NCI-H774 (cell line): ENCODE measurements around the gene UCHL3.

ENCODE experiments used
- DNase-seq: peaks from one replicate; lab custom pipeline; 2025; lab: John Stamatoyannopoulos, UW

The UCHL3 gene

DNA sequence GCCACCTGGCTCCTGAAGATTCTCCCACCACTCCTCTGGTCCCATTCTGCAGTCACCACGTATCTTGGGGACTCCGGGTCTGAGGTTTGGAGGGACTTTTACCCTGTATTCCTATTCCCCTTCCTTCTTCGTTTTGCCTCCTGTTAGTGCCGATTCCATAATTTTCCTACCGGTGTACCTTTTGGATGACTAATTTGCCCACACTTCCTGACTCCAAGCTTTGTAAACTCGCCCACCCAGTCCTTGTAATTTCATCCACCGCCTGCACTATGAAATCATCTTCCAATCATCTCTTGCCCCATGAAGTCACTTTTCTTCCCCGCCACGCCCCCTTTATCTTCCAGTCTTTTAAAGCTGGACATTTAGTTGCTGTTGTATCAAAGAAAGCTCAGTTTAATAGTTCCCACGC lies 572 bp downstream of the UCHL3 start:
- no peak for DNase-seq

DNA sequence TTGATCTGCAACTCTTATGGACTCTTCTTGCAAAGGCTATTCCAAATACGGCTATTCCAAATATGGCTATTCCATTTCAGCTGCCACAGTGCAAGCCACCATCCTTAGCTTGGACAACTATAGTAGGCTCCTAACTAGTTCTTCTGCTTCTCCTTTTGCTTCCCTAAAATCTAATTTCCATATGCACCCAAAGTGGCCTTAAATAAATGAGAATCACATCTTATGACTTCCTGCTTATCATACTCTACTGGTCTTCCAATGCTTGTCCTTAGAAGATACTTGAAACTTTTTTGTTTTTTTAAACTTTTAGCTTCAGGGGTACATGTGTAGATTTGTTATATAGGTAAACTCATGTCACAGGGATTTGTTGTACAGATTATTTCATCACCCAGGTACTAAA lies 4.9 kb downstream of the UCHL3 start:
- no peak for DNase-seq

DNA sequence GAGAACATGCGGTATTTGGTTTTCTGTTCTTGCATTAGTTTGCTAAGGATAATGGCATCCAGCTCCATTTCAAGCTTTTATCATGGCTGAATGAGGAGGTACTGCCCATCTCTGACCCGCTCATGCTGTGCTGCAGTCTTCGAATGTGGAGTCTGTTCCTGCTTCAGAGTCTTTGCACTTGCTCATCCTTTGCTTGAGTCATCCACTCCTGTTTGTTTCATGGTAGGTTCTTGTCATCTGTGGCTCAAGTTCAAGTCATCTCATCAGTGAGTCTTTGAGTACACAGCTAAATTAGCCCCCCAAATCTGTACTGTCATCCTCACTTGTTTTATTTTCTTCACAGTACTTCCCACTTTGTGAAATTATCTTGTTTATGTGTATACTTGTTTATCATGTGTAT lies 5.4 kb downstream of the UCHL3 start:
- no peak for DNase-seq

DNA sequence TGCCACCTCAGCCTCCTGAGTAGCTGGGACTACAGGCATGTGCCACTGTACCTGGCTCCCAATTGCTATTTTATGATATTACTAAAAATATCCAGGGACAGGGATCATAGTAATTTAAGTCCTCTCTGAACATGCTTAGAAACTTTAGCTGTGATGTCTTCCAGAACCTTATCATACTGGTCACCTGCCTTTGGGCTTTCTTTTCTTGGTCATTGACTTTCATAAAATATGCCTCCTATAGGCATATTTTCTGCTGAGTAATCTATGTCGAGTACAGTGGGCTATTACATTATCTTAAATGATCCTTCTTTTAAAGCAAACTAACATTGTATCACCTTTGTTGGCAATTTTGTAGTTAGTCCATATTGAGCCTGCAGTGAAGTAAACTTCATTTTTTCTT lies 6.2 kb downstream of the UCHL3 start:
- DNase-seq = no peak

DNA sequence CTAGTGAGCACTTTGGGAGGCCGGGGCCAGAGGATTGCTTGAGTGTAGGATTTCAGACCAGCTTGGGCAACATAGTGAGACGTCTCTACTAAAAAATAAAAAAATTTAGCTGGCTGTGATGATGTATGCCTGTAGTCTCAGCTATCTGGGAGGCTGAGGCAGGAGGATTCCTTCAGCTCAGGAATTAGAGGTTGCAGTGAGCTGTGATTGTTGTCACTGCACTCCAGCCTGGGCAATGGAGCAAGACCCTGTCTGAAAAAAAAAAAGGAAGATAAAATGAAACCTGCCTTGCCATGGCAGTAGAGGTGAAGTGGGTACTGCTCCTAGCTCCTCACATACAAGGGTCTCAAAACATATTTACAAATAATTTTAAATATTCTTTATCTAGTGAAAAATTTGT lies 7.4 kb downstream of the UCHL3 start:
- DNase-seq = no peak

DNA sequence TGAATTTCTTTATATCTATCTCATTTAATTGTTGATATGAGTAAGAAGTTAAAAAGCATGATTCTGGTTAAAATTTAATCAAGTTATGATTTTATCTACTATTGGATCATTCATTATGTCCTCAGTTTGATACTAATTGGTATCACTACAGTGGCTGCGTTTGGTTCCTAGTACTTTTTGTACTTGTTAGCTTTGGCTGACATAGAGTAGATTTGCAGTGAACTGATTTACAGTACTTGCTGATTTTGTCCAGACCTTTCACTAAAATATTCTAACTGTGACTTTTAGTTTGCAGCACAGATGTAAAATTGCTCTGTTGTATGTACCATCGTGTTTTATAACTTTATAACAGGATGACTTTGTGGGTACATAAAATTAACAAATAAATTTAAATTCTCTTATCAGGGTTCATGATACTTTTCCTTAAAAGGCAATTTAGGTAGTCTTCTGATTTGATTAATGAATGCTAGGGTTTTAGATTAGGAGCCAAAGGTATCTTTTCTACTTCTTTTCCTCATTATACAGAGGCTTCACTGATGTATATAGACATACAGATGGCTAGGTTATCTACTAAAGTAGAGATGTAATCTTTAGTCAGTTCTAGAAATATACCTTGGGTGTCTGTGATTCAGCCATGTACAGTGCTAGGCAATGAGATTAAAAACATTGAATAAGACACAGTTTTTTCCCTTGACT lies 8.7 kb downstream of the UCHL3 start:
- no peak for DNase-seq

DNA sequence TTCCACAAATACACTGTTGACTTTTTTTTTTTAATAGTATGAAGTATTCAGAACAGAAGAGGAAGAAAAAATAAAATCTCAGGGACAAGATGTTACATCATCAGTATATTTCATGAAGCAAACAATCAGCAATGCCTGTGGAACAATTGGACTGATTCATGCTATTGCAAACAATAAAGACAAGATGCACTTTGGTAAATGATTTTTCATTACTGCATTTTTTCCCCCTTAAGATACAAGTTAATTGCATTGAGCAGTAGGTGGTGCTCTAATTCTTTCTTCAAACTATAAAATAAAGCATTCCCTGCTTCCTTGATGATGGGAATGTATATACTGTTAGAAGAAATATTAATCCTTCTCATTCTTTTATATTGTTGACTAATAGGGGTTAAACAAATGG lies 17.1 kb downstream of the UCHL3 start:
- DNase-seq = no peak

DNA sequence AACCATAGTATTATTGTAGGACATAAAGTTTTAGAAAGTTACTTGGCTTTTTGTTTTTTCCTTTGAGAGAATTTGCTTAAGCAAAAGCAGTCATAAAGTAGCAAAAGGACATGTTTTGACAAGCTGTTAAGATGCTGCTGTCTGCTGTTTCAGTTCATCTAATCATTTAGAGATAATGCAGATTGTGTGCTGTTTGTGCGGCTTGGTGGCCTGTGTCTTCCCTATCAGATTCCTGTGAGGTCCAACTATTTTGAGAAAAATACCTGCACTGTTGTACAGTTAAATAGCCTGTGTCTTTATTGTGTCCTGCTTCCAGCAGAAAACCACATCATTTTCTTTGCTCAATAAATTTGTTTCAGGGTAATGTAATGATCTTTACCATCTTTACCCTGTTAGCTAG lies 20.0 kb downstream of the UCHL3 start:
- DNase-seq = no peak

DNA sequence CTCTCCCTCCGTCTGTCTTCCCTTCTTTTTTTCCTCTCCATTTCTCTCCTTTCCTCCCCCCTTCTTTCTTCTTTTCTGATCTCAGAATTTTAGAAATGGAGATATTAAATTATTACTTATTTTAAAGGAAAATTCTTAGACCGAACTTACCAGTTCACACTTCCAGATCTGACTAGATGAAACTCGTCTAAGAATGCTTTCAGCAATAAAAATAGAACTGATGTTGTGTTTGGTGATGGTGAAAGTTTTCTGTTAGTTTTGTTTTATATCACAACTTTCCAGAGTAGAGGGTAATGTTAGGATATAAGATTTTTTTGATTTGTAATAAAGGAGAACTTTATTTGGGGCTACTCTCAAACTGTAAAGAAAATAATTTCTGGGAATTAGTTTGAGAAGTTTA lies 29.9 kb downstream of the UCHL3 start:
- no peak for DNase-seq

DNA sequence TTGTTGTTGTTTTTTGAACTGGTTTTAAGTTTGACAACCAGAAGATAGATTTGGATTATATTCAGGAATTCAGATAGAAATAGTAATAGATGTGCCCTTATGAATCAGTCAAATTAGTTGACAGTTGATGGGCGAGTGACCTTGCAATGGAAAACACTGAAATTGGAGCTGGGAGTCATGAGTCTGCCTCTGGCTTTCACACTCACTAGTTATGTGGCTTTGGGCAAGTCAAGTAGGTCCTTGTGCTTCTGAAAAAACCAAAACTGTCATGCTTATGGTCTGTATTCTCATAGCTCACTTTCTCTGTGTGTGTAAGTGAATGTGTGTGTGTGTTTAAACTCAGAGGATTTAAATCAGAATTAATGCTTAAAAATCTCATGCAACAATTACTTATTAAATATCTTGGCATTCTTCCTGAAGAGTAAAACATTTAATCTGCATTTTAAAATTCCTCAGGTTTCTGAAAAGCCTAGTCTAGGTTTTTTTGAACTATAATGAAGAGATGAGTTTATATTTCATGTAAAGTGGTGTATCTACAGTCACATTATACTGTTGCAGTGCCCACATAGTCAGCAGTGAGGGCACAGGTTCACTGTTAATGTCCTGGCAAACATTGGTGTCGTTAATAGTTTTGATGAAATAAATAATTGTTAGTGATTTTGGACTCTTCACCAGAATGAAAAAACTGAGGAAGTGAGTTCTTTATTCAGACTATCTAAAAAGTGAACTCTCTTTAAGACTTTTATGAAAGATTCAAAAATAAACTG lies 32.5 kb downstream of the UCHL3 start:
- no peak for DNase-seq

DNA sequence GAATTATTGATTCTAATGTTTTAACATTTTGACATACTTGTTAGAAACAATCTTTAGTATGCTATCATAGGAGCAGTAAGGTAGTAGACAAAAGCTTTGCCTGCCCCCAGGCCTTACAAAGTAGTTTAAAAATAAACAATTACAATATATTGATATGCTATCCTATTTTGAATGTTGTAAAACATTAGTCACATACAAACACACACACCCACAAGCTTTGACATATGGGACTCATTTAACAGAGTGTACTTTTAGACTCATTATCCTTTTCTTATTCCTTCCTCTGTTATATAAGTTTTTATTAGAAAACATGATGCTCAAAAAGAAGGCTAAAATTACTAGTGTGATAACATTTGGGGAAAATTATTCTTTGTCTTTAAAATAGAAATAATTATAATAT lies 33.5 kb downstream of the UCHL3 start:
- no peak for DNase-seq

DNA sequence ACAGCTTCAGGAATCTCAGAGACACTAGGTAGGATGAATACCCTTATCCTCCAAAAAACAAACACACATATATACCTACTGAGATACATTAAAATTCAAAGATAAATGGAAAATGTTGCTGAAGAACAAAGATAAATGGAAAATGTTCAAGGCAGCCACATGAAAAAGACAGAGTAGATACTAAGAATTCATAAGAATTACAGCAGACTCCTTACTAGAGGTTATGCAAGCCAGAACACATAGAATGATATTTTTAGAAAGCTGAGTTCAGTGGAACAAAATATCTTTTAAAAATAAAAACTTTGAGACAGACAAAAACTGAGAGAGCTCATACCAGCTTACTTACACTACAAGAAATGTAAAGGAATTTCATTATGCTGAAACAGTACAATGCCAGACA lies 35.6 kb downstream of the UCHL3 start:
- no peak for DNase-seq

DNA sequence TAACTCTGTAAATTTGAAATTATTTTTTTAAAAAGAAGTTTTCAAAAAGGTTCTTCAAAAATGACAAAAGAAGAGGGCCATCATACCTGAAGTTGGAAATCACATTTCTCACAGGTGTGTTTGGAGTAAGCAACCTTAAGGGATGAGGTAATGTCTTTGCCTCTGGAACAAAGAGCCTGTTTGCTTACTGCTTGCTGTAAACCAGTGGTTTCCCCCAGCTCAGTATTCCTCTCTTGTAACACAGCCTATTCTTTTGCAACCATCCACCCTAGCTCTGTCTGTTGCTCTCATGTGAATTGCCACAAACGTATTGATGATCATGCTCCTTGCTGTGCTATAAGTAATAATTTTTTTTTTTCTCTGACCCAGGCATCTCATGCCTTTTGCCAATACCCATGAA lies 38.1 kb downstream of the UCHL3 start:
- no peak for DNase-seq

DNA sequence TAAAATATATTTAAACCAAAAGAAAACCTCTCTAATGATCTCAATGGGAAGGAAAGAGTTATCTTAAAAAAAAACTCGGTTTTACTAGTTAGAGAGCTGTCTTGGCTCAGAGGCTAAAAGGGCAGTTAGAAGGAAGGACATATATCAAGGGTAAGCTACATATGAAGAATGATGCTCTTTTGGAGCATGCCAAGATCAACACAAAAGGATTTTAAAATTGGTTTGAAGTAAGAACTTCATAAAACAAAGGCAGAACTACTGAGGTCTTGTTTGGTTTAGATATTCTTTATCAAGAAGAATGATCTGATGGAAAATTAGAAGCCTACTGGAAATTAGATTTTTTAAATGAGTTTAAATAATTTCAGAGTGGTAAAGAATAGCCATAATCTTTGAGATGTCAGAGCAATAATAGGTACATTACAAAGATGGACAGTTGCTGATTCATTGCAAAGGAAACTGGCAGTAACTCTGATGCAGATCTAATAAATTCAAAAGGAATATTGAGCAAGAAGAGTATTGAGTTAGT lies 47.1 kb downstream of the UCHL3 start:
- no peak for DNase-seq

DNA sequence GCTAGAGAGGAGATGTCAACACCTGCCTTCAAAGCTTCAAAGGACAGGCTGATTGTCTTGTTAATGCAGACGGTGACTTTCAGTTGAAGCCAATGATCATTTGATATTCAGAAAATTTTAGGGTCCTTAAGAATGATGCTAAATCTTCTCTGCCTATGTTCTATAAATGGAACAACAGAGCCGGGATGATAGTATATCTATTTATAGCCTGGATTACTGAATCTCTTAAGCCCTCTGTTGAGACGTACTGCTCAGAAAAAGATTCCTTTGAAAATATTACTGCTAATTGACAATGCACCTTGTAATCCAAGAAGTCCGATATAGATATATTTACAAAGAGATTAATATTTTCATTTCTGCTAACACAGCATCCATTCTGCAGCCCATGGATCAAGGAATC lies 50.8 kb downstream of the UCHL3 start:
- DNase-seq = no peak

DNA sequence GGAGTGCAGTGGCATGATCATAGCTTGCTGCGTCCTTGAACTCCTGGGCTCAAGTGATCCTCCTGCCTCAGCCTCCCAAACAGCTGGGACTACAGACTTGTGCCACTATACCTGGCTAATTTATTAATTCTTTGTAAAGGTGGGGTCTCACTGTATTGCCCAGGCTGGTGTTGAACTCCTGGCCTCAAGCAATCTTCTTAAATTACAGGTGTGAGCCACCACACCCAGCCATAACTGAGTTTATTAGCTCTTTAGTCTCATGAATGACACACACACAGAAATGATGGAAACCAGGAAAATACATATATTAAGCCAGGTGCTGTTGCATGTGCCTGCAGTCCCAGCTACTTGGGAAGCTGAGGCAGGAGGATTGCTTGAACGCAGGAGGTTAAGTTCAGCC lies 53.4 kb downstream of the UCHL3 start:
- no peak for DNase-seq

DNA sequence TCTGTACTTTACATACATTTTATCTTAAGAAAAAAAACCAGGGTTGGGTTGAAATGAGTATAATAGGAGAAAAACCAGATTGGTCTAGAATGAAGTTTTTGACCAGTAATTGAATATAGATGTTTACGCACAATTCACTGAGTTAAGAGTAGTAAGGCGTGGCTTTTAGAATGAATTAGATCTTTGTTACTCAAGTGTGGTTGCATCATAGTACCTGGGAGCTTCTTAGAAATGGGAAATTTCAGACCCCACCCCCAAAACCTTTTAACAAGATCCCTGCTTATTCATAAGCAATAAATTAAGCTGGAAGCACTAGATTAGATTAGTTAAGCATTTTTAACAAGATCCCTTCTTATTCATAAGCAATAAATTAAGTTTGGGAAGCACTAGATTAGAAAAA lies 57.9 kb downstream of the UCHL3 start:
- DNase-seq = no peak

DNA sequence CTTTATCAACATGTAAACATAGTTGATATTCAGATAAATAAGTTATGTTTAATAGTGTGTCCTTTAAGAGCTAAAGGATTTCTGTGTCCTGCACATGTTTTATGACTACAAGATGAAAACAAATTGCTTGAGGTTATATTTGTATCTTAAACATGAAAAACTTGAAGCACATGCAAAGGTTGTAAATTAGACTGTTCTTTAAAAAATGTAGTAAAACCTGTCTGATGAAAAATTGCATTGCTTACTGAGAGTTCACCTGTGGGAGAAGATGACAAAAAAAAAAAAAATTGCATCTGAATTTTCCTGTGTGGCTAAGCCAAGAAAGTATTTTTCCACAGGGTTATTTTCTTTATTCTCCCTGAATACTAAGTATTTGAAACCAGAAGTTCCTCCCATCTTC lies 60.9 kb downstream of the UCHL3 start:
- no peak for DNase-seq

DNA sequence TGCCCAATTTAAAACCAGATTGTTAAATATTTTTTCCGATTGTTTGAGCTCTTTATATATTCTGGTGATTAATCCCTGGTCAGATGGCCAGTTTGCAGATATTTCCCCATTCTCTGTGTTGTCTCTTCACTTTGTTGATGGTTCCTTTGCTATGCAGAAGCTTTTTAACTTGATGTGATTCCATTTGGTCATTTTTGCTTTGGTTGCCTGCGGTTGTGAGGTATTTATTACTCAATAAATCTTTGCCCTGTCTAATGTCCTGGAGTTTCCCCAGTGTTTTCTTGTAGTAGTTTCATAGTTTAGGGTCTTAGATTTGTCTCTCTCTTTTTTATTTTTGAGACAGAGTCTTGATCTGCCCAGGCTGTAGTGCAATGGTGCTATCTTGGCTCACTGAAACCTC lies 62.8 kb downstream of the UCHL3 start:
- no peak for DNase-seq

DNA sequence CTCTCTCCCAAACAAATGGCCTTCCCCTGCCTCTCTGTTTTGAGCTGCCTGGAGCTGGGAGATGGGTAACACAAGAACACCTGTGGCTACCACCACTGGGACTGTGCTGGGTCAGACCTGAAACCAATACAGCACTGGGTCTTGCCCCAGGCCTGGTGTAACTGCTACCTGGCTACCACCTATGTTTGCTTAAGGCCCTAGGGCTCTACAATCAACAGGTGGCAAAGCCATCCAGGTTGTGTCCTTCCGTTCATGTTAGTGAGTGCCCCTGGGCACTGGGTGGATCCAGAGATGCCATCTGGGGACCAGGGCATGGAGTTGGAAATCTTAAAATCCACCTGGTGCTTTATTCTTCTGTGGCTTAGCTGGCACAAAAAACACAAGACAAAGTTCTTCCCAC lies 67.6 kb downstream of the UCHL3 start:
- DNase-seq = no peak

DNA sequence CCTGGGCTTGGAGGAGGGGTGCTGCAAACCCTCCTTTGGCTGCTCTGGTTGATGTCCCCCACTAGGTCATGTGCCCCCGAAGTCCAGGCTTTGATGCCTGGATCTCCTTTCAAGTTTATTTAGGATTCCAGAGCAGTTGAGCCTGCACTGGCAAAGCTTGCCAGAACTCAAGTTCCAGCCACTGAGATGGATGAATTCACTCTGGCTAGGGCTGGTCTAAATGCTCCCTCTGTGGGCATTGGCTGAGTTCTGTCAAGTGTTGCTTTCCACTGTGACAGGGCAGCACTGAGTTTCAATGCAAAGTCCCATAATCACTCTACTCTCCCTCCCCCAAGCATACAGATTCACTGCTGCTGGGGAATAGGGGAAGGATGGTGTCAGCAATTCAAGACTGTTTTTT lies 68.7 kb downstream of the UCHL3 start:
- no peak for DNase-seq

DNA sequence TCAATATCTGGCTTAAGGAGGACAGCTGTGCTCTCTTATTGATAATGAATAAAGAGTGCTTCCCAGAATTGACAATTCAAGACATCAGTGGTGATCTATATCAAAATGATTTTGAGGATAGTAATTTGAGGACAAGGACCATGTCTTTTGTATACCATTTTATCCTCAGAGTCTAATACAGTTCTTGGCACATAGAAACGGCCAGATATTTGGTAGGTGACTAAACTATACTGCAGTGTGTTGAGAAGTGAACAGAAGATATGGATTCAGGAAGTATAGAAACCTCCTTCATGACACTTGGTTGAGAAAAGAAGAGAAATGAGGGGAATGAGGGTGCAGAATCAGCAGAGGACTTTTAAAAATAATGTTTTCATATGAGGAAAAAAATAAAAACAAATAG lies 70.4 kb downstream of the UCHL3 start:
- no peak for DNase-seq

DNA sequence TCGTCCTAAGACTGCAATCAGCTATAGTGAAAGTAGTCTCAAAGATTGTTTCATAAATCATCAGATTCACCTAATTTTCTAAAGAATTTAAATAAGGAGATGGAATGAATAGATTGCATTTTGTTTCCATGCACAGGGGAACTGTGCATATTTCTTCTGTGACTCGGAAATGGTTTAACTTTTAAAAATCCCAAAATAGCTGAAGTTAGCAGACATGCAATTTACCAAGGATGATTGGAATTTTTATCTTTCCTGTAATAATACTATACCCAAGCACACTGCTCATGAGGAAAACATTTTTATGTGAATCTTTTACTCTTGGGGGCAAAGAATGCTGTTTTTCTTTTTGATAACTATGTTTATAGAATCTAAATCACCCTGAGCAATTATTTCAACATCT lies 71.6 kb downstream of the UCHL3 start:
- DNase-seq = no peak

DNA sequence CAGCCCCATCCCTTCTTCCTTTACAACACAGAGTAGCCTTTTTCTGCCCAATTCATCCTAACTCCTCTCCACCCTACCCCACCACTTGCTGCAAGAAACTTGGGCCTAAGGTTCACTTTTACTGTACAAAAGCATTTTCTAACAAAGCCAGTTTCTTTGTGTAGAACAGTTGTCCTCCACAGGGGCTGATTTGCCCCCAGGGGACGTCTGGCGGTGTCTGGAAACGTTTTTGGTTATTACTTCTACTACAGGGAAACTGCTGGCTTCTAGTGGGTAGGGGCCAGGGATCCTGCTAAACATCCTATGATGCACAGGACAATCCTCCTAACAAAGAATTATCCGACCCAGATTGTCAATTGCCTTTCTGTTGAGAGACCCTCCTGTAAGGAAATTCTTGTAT lies 79.2 kb downstream of the UCHL3 start:
- DNase-seq = no peak
